ENCODE results near the gene ZNF282.

The ZNF282 gene

DNA sequence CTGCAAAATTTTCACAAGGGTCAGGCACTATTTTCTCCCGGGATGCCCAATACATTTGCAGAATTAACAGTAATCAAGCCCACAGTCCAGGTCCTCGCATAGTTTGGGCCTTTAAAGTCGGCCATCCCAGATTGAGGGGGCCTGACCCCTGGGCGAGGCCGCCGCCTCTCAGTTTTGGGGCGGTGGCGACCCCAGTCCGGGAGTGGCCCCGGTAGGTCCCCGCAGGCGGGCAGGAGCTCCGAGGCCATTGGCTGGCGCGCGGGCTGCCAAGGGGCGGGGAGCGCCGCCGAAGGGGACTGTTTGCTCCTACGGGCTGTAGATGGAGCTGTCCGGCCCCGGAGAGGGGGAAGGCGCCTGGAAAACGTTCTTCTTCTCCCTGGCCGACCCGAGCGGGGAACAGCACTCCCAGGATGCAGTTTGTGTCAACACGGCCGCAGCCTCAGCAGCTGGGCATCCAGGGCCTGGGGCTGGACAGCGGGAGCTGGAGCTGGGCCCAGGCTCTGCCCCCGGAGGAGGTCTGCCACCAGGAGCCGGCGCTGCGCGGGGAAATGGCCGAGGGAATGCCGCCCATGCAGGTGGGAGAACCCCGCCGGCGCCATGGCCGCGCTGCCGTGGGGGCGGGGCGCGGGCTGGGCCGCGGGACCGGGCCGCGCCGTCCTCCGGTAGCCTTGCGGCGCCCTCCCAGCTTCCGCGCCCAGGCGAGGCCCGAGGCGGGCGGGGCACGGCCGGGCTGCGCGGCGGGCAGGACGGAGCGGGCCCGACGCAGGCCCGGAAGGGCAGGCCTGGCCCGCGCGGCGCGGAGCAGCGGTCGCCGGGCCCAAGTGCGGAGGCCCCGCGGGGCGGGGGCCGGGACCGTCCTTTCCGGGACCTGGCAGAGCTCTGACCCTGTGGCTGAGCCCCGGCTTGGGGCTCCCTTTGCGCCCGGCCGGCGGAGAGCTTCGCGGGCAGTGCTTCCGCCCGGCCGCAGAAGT is at the start of gene ZNF282:
TSS of gene ZNF282 (plus strand) at position 367 of the 971 bp plus-strand sequence. CDS start at position 411, 44 bp downstream.
- DNase-seq = no peak

DNA sequence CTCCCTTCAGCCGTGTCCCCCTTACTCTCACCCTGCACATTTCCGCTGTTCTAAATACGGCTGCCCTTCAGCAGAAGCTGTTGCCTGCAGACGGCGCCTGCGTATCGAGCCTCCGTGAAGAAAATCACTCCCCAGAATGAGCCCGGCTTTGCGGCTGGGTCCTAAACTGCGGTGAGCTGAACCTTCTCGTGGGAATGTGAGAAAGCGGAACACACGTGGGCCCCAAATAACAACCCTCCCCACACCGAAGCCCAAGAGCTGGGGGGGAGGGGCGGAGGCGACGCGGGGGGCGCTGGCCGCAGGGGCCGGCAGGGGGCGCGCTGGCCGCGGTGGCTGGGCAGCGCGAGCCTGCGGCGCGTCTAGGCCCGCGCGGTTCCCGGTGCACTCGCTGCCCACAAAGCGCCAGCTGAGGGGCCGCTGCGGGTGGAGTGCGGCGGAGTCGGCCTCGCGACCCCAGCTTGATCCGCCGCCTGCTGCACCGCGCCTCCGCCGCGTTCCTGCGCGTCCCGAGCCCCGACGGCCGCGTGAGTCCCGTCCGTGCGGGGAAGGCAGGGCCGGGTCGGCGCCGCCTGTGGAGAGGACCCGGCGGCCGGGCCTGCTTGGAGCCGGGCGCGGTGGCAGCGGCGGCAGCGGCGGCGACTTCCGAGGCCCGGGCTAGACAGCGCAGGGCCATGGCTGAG is 48.1 kb upstream of the ZNF282 start, which contains the start of gene ZNF398:
TSS of gene ZNF398 (plus strand) at position 382 of the 680 bp plus-strand sequence. CDS start at position 672, 290 bp downstream.
- no peak for DNase-seq

DNA sequence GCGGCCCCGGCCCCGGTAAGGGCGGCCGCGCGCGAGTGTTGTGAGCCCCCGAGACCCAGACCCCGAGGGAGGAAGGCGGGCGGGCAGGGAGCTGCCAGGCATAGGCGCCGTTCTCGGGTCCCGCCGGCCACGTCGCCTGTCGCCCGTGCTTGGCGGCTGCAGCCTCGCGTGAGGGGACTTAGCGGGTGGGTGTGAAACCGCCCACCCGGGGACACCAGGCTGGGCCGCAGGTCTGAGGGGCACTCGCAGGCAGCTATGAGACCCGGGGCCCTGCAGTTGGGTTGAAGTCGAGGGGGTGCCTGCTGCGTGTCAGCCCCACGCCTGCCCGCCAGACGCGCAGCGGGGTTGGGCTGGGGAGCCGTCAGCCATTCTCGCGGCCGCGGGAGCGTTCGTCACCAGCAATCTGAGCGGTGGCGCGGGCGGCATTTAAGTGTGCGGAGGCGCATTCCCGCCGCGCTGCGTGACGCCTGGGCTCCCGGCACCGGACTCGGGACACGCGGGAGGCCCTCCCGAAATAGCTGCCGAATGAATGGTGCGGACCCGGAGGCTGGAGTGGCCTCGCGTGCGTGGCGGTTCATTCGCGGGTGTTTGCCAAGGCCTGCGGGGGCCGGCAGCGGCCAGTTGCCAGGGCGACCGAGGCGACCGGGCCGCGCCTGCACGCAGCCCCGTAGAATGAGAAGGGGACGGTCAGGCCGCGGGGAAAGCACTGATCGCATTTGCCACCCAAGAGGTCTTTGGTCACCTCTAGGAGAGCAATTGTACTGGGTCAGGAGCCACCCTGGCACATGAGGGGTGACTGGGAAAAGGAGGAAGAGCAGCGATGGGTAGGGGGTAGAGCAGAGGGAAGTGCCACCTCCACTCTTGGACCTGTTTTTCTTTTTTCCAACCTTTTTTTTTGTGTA is 47.3 kb upstream of the ZNF282 start:
- no peak for DNase-seq

DNA sequence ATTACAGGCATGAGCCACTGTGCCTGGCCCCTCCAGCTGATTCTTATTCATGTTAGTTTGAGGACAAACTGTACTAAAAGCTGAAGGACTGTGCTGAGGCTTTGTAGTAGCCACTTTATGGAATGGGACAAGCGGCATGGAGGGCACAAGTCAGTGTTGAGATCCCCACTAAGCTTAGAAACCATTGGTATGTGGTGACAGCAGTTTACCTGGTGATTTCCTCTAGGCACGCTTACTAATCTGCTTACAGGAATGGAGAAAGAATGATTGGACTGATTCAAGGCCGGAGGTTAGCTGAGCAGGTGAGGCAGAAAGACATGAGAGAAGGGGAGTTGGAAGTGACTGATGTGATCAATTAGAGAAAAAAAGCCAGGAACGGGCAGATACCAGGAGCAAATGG is 44.4 kb upstream of the ZNF282 start:
- DNase-seq = no peak

DNA sequence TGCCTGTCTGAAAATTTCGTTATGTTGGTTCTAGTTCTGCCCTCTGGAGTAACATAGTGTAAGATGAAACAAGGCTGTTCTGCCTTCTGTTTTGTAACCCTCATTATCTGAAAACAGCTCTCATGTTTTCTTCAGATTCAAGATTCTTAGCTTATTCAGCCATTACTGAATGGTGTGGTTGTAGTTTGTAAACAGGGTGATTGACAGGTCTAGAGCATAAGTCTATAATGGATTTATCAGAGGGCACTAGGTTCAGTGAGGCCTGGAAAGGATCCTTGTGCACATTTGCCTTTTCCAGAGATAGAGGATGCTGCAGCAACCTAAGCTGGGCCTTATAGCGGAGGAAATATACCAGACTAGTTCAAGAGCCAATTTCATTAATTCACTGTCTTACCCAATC is 42.0 kb upstream of the ZNF282 start:
- no peak for DNase-seq

DNA sequence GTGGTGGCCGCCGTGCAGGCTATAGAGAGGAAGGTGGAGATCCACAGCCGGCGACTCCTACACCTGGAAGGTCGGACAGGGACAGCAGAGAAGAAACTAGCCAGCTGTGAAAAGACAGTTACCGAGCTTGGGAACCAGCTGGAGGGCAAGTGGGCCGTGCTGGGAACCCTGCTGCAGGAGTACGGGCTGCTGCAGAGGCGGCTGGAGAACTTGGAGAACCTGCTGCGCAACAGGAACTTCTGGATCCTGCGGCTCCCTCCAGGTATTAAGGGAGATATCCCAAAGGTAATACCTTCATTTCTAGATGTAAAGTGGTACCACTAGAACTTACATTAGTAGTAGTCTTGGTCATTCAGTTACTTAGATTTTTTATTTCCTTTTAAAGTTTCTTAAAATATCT is 41.3 kb upstream of the ZNF282 start:
- no peak for DNase-seq

DNA sequence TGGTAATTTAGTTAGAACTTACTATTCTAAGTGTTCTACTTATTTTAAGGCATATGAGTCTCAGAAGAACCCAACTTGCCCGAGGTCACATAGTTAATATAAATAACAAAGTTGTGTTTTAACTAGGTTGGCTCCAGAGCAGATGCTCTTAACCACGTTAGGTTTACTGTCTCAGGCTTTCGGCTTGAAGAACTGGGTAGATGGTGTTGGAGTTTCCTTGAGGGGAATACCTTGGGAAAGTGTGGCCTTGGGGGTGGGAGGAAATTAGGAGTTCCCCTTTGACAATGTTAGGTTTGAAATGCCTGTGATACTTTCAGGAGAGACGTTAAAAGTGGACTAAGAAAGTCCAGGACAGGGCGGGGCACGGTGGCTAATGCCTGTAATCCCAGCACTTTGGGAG is 38.4 kb upstream of the ZNF282 start:
- DNase-seq = no peak

DNA sequence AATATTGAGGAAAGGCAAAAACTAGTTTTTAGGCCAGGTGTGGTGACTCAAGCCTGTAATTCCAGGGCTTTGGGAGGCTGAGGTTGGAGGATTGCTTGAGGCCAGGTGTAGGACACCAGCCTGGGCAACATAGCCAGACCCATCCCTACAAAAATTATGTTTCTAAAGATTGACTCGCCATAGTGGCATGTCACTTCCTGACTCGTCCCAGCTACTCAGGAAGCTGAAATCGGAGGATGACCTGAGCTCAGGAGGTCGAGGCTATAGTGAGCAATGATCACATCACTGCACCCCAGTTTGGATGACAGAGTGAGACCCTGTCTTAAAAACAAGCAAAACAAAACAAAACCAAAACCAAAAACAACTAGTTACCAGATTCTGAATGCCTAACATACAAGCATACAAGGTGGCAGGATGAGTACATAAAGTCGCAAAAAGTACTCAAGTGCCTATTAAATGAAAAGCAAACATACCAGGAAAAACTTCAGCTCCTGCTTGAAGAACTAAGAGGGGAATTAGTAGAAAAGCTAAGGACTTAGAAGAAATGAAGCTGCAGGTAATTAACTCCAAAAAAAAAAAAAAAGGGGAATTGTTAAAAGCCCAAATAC is 34.0 kb upstream of the ZNF282 start:
- DNase-seq = no peak

DNA sequence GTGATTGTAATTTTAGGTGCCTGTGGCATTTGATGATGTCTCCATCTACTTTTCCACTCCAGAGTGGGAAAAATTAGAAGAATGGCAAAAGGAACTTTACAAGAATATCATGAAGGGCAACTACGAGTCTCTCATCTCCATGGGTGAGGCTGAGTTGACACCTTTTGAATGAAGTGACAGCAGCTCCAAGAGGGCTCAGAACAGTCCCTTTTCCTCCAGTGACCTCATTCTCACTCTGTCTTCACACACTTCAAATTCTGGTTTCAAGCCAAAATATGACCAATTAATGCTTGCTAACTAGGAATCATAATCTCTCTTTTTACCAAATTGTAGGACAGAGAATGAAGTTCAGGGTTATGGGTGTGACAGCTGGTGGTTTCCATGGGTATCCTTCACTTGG is 29.2 kb upstream of the ZNF282 start:
- DNase-seq = no peak

DNA sequence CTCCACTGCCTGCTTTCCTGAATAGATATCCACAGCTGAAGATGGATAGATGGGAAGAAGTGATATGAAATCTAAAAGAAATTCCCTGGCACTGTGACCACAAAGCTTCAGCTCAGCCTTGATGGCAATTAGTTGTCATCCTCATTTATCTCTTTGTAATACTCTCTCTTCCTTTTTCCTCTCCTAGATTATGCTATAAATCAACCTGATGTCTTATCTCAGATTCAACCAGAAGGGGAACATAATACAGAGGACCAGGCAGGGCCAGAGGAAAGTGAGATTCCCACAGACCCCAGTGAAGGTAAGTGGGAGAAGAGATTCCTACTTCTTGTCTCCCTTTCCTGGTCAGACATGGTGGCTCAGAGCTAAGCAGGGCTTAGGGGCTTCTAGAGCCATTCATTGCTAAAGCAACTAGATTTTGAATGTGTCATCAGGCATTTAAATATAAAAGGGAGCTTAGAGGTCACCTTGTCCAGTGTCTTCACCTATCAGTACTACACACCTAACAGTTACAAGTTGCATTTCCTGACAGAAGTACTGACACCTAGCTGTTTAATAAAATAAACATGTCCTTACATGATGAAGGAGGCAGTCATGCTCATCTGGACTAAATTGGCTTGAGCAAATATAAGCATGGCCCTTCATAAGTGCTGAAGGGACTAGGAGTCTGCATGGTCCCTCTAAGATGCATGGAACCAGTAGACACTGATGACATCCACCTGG is 28.6 kb upstream of the ZNF282 start:
- no peak for DNase-seq

DNA sequence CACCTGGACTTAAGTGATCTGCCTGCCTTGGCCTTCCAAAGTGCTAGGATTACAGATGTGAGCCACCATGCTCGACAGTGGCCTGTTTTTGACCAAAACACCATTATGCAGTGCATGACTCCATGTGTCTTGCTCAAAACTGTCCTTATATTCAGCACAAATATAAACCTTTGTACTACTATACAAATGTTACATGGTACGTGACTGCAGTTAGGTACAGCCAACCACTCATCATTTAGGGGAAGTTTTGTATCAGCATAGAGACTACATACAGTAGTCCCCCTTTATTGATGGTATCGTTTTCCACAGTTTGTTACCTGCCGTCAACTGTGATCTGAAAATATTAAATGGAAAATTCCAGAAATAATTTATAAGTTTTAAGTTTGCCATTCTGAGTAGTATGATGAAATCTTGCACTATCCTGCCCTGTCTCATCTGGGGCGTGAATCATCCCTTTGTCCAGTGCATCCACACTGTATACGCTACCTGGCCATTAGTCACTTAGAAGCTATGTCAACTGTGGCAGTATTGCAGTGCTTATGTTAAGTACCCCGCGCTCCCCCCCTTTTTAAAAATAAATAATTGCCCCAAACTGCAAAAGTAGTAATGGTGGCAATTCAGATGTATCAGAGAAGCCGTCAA is 23.3 kb upstream of the ZNF282 start:
- DNase-seq = no peak

DNA sequence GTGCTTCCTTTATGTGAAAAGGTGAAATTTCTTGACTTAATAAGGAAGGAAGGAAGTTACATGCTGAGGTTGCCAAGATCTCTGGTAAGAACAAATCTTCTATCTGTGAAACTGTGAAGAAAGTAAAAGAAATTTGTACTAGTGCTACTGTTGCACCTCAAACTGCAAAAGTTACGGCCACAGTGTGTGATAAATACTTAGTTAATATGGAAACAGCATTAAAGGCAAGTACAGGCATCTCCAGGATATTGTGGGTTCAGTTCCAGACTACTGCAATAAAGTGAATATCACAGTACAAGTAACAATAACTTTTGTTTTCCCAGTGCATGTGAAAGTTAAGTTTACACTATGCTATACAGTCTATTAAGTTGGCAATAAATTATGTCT is 22.8 kb upstream of the ZNF282 start:
- DNase-seq = no peak

DNA sequence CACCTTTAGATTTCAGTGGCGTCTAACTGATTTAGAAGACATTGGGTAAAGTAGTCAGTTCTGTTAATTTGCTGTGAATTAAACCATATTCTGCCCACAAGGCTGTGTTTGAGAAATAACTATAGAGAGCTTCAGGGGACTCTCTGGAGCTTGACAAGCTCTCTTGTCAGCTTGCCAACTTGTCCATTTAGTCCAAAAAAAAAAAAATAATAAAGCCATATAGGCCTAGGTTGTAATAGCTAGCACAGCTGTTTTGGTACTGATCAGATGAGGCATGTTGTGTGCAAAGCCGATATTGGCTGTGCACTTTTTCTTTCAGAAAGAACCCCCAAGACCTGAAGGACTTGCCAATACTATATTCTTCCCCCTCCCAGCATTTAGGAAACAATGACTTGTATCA is 20.2 kb upstream of the ZNF282 start:
- DNase-seq = no peak

DNA sequence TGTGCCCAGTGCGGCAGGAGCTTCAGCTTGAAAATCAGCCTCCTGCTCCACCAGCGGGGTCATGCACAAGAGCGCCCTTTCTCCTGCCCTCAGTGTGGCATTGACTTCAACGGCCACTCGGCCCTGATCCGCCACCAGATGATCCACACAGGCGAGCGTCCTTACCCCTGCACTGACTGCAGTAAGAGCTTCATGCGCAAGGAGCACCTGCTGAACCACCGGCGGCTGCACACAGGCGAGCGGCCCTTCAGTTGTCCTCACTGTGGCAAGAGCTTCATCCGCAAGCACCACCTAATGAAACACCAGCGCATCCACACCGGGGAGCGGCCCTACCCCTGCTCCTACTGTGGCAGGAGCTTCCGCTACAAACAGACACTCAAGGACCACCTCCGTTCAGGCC is 16.1 kb upstream of the ZNF282 start:
- no peak for DNase-seq

DNA sequence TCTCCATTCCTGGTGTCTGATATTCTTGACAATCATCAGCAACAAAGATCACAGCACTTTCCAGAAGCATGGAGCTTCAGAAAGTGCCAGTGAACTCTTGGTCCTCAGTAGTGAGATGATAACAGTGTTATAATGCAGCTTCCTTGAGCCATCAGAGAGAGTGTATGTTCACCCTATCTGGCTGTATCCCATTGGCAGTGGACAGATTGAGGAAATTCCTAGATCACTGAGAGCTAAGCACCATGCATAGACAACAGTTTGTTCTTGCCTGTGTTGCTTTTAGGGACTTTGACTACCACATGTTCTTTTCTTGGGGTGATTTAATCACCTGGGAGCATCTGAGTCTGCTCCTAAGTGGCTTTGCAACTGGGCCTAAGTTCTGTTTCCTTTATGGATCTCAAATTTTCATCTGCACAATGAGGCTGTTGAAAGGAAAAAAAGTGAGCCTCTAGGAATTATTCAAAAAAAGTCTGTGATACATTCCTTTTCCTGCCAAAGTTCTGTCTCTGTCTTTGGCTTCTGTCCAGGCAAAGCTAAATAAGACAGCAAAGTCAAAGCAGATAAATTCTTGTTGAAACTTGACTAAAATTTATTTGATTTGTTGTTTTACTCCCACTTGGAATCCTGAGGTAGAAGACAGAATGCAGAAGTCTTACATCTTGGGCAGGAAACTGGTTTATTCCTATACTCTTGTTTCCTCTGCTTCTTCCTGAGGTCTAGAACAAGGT is 14.5 kb upstream of the ZNF282 start:
- DNase-seq = no peak

DNA sequence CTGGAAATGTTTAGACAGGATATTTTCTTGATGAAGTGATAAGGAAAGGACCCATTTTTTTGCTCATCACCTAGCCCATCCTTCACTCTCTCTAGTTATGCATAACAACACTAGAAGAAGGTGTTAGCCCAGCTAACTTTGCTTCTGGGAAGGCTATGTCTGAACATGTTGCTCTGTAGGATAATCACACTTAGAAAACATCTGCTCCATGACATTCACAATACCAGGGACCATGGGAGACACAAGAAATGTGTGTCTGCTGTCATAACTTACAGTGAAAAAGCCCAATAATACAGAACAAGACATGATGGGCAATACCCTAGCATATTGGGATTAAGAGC is 13.9 kb upstream of the ZNF282 start:
- no peak for DNase-seq

DNA sequence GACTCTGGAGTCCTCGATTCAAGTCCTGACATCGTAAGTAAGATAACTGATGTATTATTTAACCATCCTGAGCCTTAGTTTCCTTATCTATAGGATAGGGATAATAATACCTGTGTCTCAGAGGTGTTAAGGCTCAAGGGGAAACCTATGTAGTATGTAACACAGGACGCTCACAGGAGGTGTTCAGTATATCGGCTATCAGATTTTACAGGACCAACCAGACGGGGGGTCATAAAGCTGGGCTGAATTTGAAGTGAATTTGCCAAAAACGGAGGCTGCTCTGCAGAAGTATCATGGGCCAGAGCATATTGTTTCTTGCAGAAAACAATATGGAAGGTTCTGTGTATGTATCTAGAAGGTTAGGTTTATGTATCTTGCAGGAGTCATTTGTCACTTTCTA is 11.1 kb upstream of the ZNF282 start:
- no peak for DNase-seq

DNA sequence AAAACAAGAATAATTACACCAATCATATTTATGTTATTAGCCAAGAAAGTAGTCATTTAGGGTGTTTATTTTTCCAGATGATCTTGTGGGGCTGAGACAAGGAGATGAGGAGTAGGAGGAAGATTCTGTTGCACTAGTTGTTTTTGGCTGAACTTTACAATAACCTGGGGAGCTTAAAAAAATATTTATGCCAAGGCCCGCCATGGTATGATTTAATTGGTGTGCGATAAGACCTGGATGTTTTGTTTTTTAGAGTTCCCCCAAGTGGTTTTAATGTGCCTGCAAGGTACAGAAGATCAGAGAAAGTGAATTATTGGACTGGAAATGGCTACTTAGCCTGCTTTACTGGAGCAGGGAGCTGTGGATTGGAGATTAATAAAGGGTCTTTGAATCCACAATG is 7.1 kb upstream of the ZNF282 start:
- no peak for DNase-seq

DNA sequence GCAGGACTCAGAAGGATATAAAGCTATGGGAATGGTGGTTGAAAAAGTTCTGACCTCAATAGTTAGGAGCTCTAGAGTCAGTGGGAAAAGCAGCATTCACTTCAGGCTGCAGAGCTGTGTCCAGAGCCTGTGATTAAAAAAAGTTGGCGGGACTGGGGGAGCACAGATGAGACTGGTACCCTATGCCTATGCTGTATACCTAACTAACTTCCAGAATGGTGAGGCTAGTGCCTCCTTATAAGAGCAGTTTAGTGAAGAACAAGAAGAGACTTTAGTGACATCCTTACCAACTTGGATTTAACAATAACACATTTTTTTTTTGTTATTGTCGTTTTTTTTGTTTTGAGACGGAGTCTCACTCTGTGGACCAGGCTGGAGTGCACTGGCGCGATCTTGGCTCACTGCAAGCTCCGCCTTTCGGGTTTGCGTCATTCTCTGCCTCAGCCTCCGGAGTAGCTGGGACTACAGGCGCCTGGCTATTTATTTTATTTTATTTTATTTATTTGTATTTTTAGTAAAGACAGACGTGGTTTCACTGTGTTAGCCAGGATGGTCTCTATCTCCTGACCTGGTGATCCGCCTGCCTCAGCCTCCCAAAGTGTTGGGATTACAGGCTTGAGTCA is 6.6 kb upstream of the ZNF282 start:
- no peak for DNase-seq

DNA sequence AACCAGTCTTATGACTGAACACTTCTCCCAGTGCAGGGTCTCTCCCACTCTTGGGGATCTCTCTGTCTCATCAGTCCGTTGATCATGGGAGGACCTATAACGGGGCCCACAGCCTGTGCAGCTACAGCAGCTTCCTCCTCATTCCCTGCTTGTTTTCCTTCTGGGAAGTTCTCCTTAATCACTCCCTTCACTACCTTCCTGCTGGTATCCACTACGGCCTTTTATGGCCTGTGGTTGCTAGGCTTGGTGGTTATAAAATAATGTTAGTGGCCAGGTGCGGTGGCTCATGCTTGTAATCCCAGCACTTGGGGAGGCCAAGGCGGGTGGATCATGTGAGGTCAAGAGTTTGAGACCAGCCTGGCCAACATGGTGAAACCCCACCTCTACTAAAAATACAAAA is 3.5 kb upstream of the ZNF282 start:
- DNase-seq = no peak

All from cortex of kidney (tissue), 1 donor.